Transverse colon (tissue), 4 donors: Measurements from ENCODE around the gene CCDC69.

ENCODE experiments used
- POLR2A ChIP-seq: fragments of 450-650 bp; IDR thresholded peaks from one replicate; pipeline ENCODE4 v1.6.1; 2016; ENCODE audit warnings: antibody characterized with exemption, mild to moderate bottlenecking, moderate library complexity
- POLR2AphosphoS5 ChIP-seq, 3 donors: sonication (generic); formaldehyde crosslinking; IDR thresholded peaks; one replicate each; pipeline ENCODE4 v1.6.1; 2016; ENCODE audit warnings: antibody characterized with exemption in 3 of 3
- TF ChIP-seq, protein P1 (sequence below), 5 experiments: fragments of 200-600 bp in 3 of 5; fragments of 450-650 bp in 2 of 5; sonication (generic) in 3 of 5; IDR thresholded peaks; 1 replicate in 2 of 5; 2 replicates in 3 of 5; pipeline ENCODE4 v1.5.1; 2016 to 2017; ENCODE audit warnings: antibody characterized with exemption in 5 of 5, inconsistent platforms in 3 of 5, mild to moderate bottlenecking in 2 of 5, moderate library complexity in 1 of 5

DNA sequence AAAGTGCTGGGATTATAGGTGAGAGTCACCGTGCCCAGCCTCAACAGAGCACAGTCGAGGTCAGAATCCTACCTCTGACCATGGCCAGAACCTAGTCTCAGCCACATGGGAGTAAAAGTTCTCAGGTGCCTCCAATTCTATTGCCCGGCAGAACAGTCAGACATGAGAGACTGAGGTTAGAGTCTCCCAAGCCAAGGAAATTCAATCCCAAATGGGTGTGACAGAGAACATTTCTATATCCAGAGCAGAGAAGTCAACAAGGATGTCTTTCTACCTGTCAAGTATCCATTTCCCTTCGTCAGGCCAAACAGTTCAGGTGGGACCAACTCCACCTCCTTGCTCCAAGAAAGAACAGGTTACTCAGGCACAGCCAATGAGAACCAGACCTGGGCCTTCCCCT is 76.9 kb downstream of the CCDC69 start:
- TF ChIP-seq POLR2AphosphoS5 (IDR thresholded peaks at IDR 0.05), result no peak
- no peak for TF ChIP-seq POLR2A
- TF ChIP-seq, protein P1, sequence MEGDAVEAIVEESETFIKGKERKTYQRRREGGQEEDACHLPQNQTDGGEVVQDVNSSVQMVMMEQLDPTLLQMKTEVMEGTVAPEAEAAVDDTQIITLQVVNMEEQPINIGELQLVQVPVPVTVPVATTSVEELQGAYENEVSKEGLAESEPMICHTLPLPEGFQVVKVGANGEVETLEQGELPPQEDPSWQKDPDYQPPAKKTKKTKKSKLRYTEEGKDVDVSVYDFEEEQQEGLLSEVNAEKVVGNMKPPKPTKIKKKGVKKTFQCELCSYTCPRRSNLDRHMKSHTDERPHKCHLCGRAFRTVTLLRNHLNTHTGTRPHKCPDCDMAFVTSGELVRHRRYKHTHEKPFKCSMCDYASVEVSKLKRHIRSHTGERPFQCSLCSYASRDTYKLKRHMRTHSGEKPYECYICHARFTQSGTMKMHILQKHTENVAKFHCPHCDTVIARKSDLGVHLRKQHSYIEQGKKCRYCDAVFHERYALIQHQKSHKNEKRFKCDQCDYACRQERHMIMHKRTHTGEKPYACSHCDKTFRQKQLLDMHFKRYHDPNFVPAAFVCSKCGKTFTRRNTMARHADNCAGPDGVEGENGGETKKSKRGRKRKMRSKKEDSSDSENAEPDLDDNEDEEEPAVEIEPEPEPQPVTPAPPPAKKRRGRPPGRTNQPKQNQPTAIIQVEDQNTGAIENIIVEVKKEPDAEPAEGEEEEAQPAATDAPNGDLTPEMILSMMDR (IDR thresholded peaks at IDR 0.05), result no peak
